ENCODE data around the gene KHDC4. TPM values are rescaled to one million over a fixed set of nuclear protein-coding genes. Genes with fewer than 3 reads are reported as not detected.

The KHDC4 gene
- polyA plus RNA-seq, 1 donor from 2014 or later: 97.1 TPM

GRCh38 chr1:155919801-155920200, 14.4 kb downstream of the KHDC4 start:
- Histone ChIP-seq H3K27me3 (ENCODE audit: insufficient read depth, low read depth, low read length) (no peaks in the 10 kb centered on the region), H3K36me3 (ENCODE audit: insufficient read depth, low read length) (peaks cover 14% of the 10 kb centered on the region), H3F3A (ENCODE audit: insufficient read depth, low read length, poor library complexity, severe bottlenecking) (no peaks in the 10 kb centered on the region), H3K9me2 (ENCODE audit: insufficient read depth, low read length) (no peaks in the 10 kb centered on the region), H3K4me2 (ENCODE audit: low read length) (no peak overlapping the region), H3K9ac (ENCODE audit: low read length) (no peak overlapping the region), H2AFZ (ENCODE audit: low read depth, low read length) (no peak overlapping the region), H3K27ac (ENCODE audit: low read length) (no peak overlapping the region), H3K4me3 (ENCODE audit: low read length) (no peak overlapping the region), H3K9me3 (ENCODE audit: low read length) (no peaks in the 10 kb centered on the region), H3K79me2 (replicated peaks; ENCODE audit: insufficient read depth, low read length) (peaks cover 4% of the 10 kb centered on the region), H4K20me1 (ENCODE audit: insufficient read depth) (no peaks in the 10 kb centered on the region)
- no peak for TF ChIP-seq POLR2AphosphoS5 (IDR thresholded peaks at IDR 0.05)
- TF ChIP-seq EP300 (conservative IDR thresholded peaks at IDR 0.05; ENCODE audit: poor library complexity, severe bottlenecking): no peak
- TF ChIP-seq EZH2 (IDR thresholded peaks at IDR 0.05; ENCODE audit: borderline replicate concordance, insufficient read depth, low read length, poor library complexity, severe bottlenecking): no peak
- TF ChIP-seq TAF1 (IDR thresholded peaks at IDR 0.05; ENCODE audit: low read depth): no peak
- TF ChIP-seq CTCF (IDR thresholded peaks at IDR 0.05; ENCODE audit: poor library complexity, severe bottlenecking): no peak
- TF ChIP-seq SMC3 (conservative IDR thresholded peaks at IDR 0.05; ENCODE audit: poor library complexity): no peak
- no peak for TF ChIP-seq MXI1 (conservative IDR thresholded peaks at IDR 0.05; ENCODE audit: poor library complexity, severe bottlenecking)
- TF ChIP-seq REST (IDR thresholded peaks at IDR 0.05; ENCODE audit: borderline replicate concordance): no peak
- no peak for TF ChIP-seq RAD21 (conservative IDR thresholded peaks at IDR 0.05)

GRCh38 chr1:155918660-155919059, 15.6 kb downstream of the KHDC4 start:
- TF ChIP-seq MXI1 (conservative IDR thresholded peaks at IDR 0.05; ENCODE audit: poor library complexity, severe bottlenecking) (no peak), RAD21 (conservative IDR thresholded peaks at IDR 0.05) (no peak), TAF1 (IDR thresholded peaks at IDR 0.05; ENCODE audit: low read depth) (no peak), SMC3 (conservative IDR thresholded peaks at IDR 0.05; ENCODE audit: poor library complexity) (no peak), EZH2 (IDR thresholded peaks at IDR 0.05; ENCODE audit: borderline replicate concordance, insufficient read depth, low read length, poor library complexity, severe bottlenecking) (no peak), REST (IDR thresholded peaks at IDR 0.05; ENCODE audit: borderline replicate concordance) (no peak), POLR2AphosphoS5 (IDR thresholded peaks at IDR 0.05) (no peak)
- Histone ChIP-seq H3K4me2 (ENCODE audit: low read length) (no peak overlapping the region), H3K4me3 (ENCODE audit: low read length) (no peak overlapping the region), H3K27ac (ENCODE audit: low read length) (no peak overlapping the region), H3K36me3 (ENCODE audit: insufficient read depth, low read length) (peaks cover 14% of the 10 kb centered on the region), H3F3A (ENCODE audit: insufficient read depth, low read length, poor library complexity, severe bottlenecking) (no peaks in the 10 kb centered on the region), H2AFZ (ENCODE audit: low read depth, low read length) (no peak overlapping the region), H3K79me2 (replicated peaks; ENCODE audit: insufficient read depth, low read length) (peaks cover 4% of the 10 kb centered on the region), H3K27me3 (ENCODE audit: insufficient read depth, low read depth, low read length) (no peaks in the 10 kb centered on the region), H3K9me2 (ENCODE audit: insufficient read depth, low read length) (no peaks in the 10 kb centered on the region), H3K9ac (ENCODE audit: low read length) (no peak overlapping the region), H3K9me3 (ENCODE audit: low read length) (no peaks in the 10 kb centered on the region), H4K20me1 (ENCODE audit: insufficient read depth) (no peaks in the 10 kb centered on the region)

All from neural cell (in vitro differentiated cells).